WTC11 (cell line): ENCODE measurements around the gene PCED1A. TPM values are rescaled to one million over a fixed set of nuclear protein-coding genes. Genes with fewer than 3 reads are reported as not detected.

Experiments
- AR ChIP-seq: fragments of 250-450 bp; sonication (Bioruptor Pico); IDR thresholded peaks from 2 replicates; pipeline ENCODE4 v1.9.0; 2021; ENCODE audit warnings: mild to moderate bottlenecking
- ATF1 ChIP-seq: sonication (generic); formaldehyde crosslinking; IDR thresholded peaks from 2 replicates; pipeline ENCODE4 v1.8.1; 2023; ENCODE audit warnings: mild to moderate bottlenecking, moderate library complexity, missing genetic modification reagents
- E2F4 ChIP-seq: sonication (generic); formaldehyde crosslinking; IDR thresholded peaks from 2 replicates; pipeline ENCODE4 v1.8.1; 2022; ENCODE audit warnings: low read depth, mild to moderate bottlenecking, moderate library complexity, missing genetic modification reagents, borderline replicate concordance
- ELF4 ChIP-seq: sonication (generic); formaldehyde crosslinking; IDR thresholded peaks from 2 replicates; pipeline ENCODE4 v1.8.1; 2022; ENCODE audit warnings: low read depth, mild to moderate bottlenecking, moderate library complexity, missing genetic modification reagents
- FOXJ3 ChIP-seq: sonication (generic); formaldehyde crosslinking; IDR thresholded peaks from 2 replicates; pipeline ENCODE4 v1.9.0; 2021; ENCODE audit warnings: missing genetic modification reagents, mild to moderate bottlenecking, borderline replicate concordance
- GRHL2 ChIP-seq: fragments of 250-450 bp; sonication (Bioruptor Pico); IDR thresholded peaks from 2 replicates; pipeline ENCODE4 v1.8.0; 2022; ENCODE audit warnings: mild to moderate bottlenecking, moderate library complexity; ENCODE audit not compliant: insufficient replicate concordance, severe bottlenecking
- GTF2I ChIP-seq: fragments of 250-450 bp; sonication (Bioruptor Pico); conservative IDR thresholded peaks from 2 replicates; pipeline ENCODE4 v1.4.0; 2021; ENCODE audit warnings: mild to moderate bottlenecking
- HMGXB4 ChIP-seq: sonication (generic); formaldehyde crosslinking; IDR thresholded peaks from 2 replicates; pipeline ENCODE4 v1.8.1; 2023; ENCODE audit warnings: mild to moderate bottlenecking, moderate library complexity, missing genetic modification reagents
- IRF2 ChIP-seq: sonication (generic); formaldehyde crosslinking; IDR thresholded peaks from 2 replicates; pipeline ENCODE4 v1.8.0; 2022; ENCODE audit warnings: low read depth, missing genetic modification reagents, borderline replicate concordance
- JUN ChIP-seq: sonication (generic); formaldehyde crosslinking; IDR thresholded peaks from 2 replicates; pipeline ENCODE4 v1.8.0; 2023; ENCODE audit warnings: mild to moderate bottlenecking, missing genetic modification reagents
- MAX ChIP-seq: sonication (generic); formaldehyde crosslinking; IDR thresholded peaks from 2 replicates; pipeline ENCODE4 v1.8.0; 2022; ENCODE audit warnings: mild to moderate bottlenecking, missing genetic modification reagents
- NFYB ChIP-seq: sonication (generic); formaldehyde crosslinking; conservative IDR thresholded peaks from 2 replicates; pipeline ENCODE4 v1.8.0; 2022; ENCODE audit warnings: low read depth, missing genetic modification reagents
- PRDM15 ChIP-seq: sonication (generic); formaldehyde crosslinking; IDR thresholded peaks from 2 replicates; pipeline ENCODE4 v1.8.0; 2022; ENCODE audit warnings: missing genetic modification reagents
- RELA ChIP-seq: sonication (generic); formaldehyde crosslinking; IDR thresholded peaks from 2 replicates; pipeline ENCODE4 v1.8.1; 2022; ENCODE audit warnings: missing genetic modification reagents, mild to moderate bottlenecking, borderline replicate concordance
- SMAD4 ChIP-seq: sonication (generic); formaldehyde crosslinking; IDR thresholded peaks from 2 replicates; pipeline ENCODE4 v1.8.0; 2022; ENCODE audit warnings: mild to moderate bottlenecking, missing genetic modification reagents
- SP1 ChIP-seq: sonication (generic); formaldehyde crosslinking; conservative IDR thresholded peaks from 2 replicates; pipeline ENCODE4 v1.8.1; 2022; ENCODE audit warnings: missing genetic modification reagents
- TEAD1 ChIP-seq: sonication (generic); formaldehyde crosslinking; IDR thresholded peaks from 2 replicates; pipeline ENCODE4 v1.8.0; 2022; ENCODE audit warnings: mild to moderate bottlenecking, missing genetic modification reagents
- TP53 ChIP-seq: sonication (generic); formaldehyde crosslinking; IDR thresholded peaks from 2 replicates; pipeline ENCODE4 v1.8.1; 2023; ENCODE audit warnings: mild to moderate bottlenecking, missing genetic modification reagents
- ZBTB21 ChIP-seq: sonication (generic); formaldehyde crosslinking; IDR thresholded peaks from 2 replicates; pipeline ENCODE4 v1.8.1; 2023; ENCODE audit warnings: mild to moderate bottlenecking, missing genetic modification reagents, borderline replicate concordance
- ZNF121 ChIP-seq: sonication (generic); formaldehyde crosslinking; IDR thresholded peaks from 2 replicates; pipeline ENCODE4 v1.8.0; 2023; ENCODE audit warnings: missing genetic modification reagents
- ZNF416 ChIP-seq: fragments of 250-450 bp; sonication (Bioruptor Pico); IDR thresholded peaks from 2 replicates; pipeline ENCODE4 v1.9.0; 2021; ENCODE audit warnings: mild to moderate bottlenecking, inconsistent platforms
- ZNF512 ChIP-seq: sonication (generic); formaldehyde crosslinking; IDR thresholded peaks from 2 replicates; pipeline ENCODE4 v1.8.1; 2022; ENCODE audit warnings: missing genetic modification reagents, borderline replicate concordance
- total RNA-seq: library from RNA; stranded (reverse); gene quantifications from 3 replicates; pipeline ENCODE4 v1.2.3, GENCODE V29; 2021
- TF ChIP-seq, protein P1 (sequence below): sonication (generic); formaldehyde crosslinking; IDR thresholded peaks from 2 replicates; pipeline ENCODE4 v1.8.1; 2022; ENCODE audit warnings: mild to moderate bottlenecking, moderate library complexity, missing genetic modification reagents
- TF ChIP-seq, protein P2 (sequence below): sonication (generic); formaldehyde crosslinking; IDR thresholded peaks from 2 replicates; pipeline ENCODE4 v1.8.0; 2022; ENCODE audit warnings: mild to moderate bottlenecking, missing genetic modification reagents

Gene PCED1A
- total RNA-seq, 1 experiment from 2014 or later: 19.7 TPM

GRCh38 chr20:2873010-2873746 is 32.7 kb upstream of the PCED1A start, which contains the start of gene PTPRA (continued):
- no peak for TF ChIP-seq PRDM15
- TF ChIP-seq JUN (CRISPR knock-in tag): no peak
- TF ChIP-seq ATF1 (CRISPR knock-in tag): no peak
- no peak for TF ChIP-seq ZNF416
- no peak for TF ChIP-seq RELA
- no peak for TF ChIP-seq SMAD4
- TF ChIP-seq E2F4 (CRISPR knock-in tag): peak; percentile 37
- no peak for TF ChIP-seq FOXJ3 (CRISPR knock-in tag)
- TF ChIP-seq AR (CRISPR knock-in tag): no peak
- TF ChIP-seq, protein P1, sequence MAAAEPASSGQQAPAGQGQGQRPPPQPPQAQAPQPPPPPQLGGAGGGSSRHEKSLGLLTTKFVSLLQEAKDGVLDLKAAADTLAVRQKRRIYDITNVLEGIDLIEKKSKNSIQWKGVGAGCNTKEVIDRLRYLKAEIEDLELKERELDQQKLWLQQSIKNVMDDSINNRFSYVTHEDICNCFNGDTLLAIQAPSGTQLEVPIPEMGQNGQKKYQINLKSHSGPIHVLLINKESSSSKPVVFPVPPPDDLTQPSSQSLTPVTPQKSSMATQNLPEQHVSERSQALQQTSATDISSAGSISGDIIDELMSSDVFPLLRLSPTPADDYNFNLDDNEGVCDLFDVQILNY (CRISPR knock-in tag): no peak
- no peak for TF ChIP-seq TEAD1 (CRISPR knock-in tag)
- TF ChIP-seq TP53 (CRISPR knock-in tag): no peak
- TF ChIP-seq GTF2I (CRISPR knock-in tag): peak; percentile 97
- peak; percentile 80 for TF ChIP-seq NFYB (CRISPR knock-in tag)
- no peak for TF ChIP-seq IRF2 (CRISPR knock-in tag)
- no peak for TF ChIP-seq ZBTB21 (CRISPR knock-in tag)
- TF ChIP-seq ZNF121 (CRISPR knock-in tag): no peak
- peak; percentile 80 for TF ChIP-seq SP1 (CRISPR knock-in tag)
- TF ChIP-seq, protein P2, sequence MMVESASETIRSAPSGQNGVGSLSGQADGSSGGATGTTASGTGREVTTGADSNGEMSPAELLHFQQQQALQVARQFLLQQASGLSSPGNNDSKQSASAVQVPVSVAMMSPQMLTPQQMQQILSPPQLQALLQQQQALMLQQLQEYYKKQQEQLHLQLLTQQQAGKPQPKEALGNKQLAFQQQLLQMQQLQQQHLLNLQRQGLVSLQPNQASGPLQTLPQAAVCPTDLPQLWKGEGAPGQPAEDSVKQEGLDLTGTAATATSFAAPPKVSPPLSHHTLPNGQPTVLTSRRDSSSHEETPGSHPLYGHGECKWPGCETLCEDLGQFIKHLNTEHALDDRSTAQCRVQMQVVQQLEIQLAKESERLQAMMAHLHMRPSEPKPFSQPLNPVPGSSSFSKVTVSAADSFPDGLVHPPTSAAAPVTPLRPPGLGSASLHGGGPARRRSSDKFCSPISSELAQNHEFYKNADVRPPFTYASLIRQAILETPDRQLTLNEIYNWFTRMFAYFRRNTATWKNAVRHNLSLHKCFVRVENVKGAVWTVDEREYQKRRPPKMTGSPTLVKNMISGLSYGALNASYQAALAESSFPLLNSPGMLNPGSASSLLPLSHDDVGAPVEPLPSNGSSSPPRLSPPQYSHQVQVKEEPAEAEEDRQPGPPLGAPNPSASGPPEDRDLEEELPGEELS (CRISPR knock-in tag): no peak
- peak; percentile 29; the same call in 1 of the 2 replicates for TF ChIP-seq MAX
- no peak for TF ChIP-seq ZNF512 (CRISPR knock-in tag)
- no peak for TF ChIP-seq ELF4
- no peak for TF ChIP-seq GRHL2 (CRISPR knock-in tag)
- TF ChIP-seq HMGXB4 (CRISPR knock-in tag): no peak
